Stimulated activated CD8-positive, alpha-beta memory T cell treated with anti-CD3 and anti-CD28 coated beads, Interleukin-7, amount 100 ng/mL, for 24 hours (primary cell): ENCODE data around the gene TCF7.
"Not testable (repeated sequence)": the region's sequence is repeated elsewhere in the genome, so short reads cannot be mapped to it uniquely, and the experiment has no call there.

ENCODE experiments used
- DNase-seq: peaks from one replicate; pipeline ENCODE4 v3.0.0-alpha.2; 2020; ENCODE audit warnings: low read depth

The TCF7 gene

GRCh38 chr5:134145779-134146581 lies 31.5 kb downstream of the TCF7 start:
- DNase-seq: peak; percentile 71

GRCh38 chr5:134146651-134147518 lies 32.4 kb downstream of the TCF7 start:
- DNase-seq: no peak

GRCh38 chr5:134148316-134148715 lies 33.8 kb downstream of the TCF7 start:
- no peak for DNase-seq

- DNase-seq: no peak
These were observed 34.6 kb downstream of the TCF7 start for GRCh38 chr5:134148986-134149539.

GRCh38 chr5:134149571-134150303 lies 35.3 kb downstream of the TCF7 start:
- no peak for DNase-seq

GRCh38 chr5:134151723-134152122 lies 37.2 kb downstream of the TCF7 start:
- DNase-seq: no peak

- not testable (repeated sequence) for DNase-seq
These were observed 37.8 kb downstream of the TCF7 start for GRCh38 chr5:134152173-134152832.

GRCh38 chr5:134153241-134153640 lies 38.8 kb downstream of the TCF7 start:
- DNase-seq: no peak

GRCh38 chr5:134153657-134154056 lies 39.2 kb downstream of the TCF7 start:
- DNase-seq: no peak

- DNase-seq: no peak
These were observed 47.3 kb downstream of the TCF7 start for GRCh38 chr5:134161513-134162395.

- no peak for DNase-seq
These were observed 48.1 kb downstream of the TCF7 start for GRCh38 chr5:134162592-134162991.

GRCh38 chr5:134171972-134172371 lies 57.5 kb downstream of the TCF7 start:
- DNase-seq: no peak

GRCh38 chr5:134174841-134175839 lies 60.7 kb downstream of the TCF7 start:
- DNase-seq: no peak

GRCh38 chr5:134175921-134176510 lies 61.5 kb downstream of the TCF7 start:
- no peak for DNase-seq

GRCh38 chr5:134176511-134177368 lies 62.3 kb downstream of the TCF7 start, which contains the start of gene SKP1:
Gene SKP1, minus strand, starts transcription at chr5:134176950. Its CDS starts 2,928 bp downstream, at chr5:134174022.
- peak; percentile 64 for DNase-seq

GRCh38 chr5:134177369-134178095 lies 63.1 kb downstream of the TCF7 start:
- no peak for DNase-seq

GRCh38 chr5:134178096-134178419 lies 63.6 kb downstream of the TCF7 start:
- no peak for DNase-seq
